Iris pigment epithelial cell (primary cell): Measurements from ENCODE around the gene PRKAR1B.

Experiments
- DNase-seq: peaks from one replicate; pipeline ENCODE4 v3.0.0-alpha.2; 2011; ENCODE audit warnings: low read depth

The PRKAR1B gene

GRCh38 chr7:572416-573268 is 154.4 kb downstream of the PRKAR1B start:
- no peak for DNase-seq

- DNase-seq: no peak
Measured at GRCh38 chr7:571718-572415, 155.2 kb downstream of the PRKAR1B start.

GRCh38 chr7:571096-571717 is 155.9 kb downstream of the PRKAR1B start:
- no peak for DNase-seq

- no peak for DNase-seq
Measured at GRCh38 chr7:570801-571070, 156.3 kb downstream of the PRKAR1B start.

- DNase-seq: no peak
Measured at GRCh38 chr7:569996-570800, 156.9 kb downstream of the PRKAR1B start.

GRCh38 chr7:569071-569855 is 157.8 kb downstream of the PRKAR1B start:
- no peak for DNase-seq

DNA sequence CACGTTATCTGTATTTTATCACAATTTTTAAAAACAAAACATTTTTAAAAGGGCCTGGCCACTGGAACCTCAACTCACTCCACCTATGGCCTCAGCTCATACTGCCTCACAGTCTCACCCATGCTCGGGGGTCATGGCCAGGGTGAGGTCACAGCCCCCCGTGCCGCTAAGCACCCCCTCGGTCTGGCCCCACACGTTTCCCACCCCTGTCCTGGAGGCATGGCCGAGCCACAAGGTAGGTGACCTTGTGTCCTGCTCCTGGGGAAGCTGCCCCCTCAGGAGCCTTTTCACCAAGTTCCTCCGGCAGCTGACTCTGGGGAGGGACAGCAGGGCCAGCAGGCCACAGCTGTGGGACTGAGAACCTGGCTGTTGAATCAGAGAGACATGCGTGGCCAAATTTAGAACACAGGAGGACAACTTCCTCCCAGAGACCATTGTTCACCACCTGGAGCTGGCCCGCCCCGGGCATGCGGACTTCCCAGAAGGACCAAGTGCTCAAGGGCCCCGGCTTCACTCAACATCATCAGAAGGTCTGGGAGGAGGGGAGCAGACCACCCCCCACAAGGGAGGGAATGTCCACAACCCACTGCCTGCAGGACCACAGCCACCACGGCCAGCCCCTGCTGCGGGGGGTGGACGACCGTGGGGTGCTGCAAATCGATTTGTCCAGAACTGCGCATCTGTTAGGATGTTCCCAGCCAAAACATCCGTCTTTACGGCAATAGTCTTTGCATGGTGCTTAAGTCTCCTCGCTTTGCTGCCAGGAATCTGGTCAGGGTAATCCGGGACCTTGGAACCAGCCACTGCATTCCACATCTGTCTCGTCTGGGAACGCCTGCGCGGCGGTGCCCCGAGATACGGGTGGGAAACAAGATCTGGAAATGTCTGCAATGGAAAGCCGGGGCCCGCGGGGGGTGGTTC is 158.8 kb downstream of the PRKAR1B start:
- peak; percentile 40 for DNase-seq

DNA sequence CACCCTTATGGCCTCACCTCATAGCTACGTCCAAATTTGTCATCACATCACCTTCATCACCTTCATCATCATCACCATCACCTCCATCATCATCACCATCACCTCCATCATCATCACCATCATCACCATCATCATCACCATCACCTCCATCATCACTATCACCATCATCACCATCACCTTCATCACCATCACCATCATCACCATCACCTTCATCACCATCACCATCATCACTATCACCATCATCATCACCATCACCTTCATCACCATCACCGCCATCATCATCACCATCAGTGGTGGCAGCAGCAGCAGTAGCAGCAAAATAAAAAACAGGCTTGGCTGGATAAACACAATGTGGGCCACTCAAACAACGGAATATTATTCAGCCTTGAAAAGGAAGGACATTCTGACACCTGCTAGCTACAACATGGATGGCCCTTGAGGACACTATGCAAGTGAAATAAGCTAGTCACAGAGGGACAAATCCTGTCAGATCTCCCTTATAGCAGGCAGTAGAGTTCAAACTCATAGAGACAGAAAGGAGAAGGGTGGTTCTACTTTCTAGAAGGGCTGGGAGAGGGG is 159.7 kb downstream of the PRKAR1B start:
- no peak for DNase-seq

- DNase-seq: no peak
Measured at GRCh38 chr7:566100-566499, 161.0 kb downstream of the PRKAR1B start.

- DNase-seq: no peak
Measured at GRCh38 chr7:564176-564865, 162.8 kb downstream of the PRKAR1B start.

DNA sequence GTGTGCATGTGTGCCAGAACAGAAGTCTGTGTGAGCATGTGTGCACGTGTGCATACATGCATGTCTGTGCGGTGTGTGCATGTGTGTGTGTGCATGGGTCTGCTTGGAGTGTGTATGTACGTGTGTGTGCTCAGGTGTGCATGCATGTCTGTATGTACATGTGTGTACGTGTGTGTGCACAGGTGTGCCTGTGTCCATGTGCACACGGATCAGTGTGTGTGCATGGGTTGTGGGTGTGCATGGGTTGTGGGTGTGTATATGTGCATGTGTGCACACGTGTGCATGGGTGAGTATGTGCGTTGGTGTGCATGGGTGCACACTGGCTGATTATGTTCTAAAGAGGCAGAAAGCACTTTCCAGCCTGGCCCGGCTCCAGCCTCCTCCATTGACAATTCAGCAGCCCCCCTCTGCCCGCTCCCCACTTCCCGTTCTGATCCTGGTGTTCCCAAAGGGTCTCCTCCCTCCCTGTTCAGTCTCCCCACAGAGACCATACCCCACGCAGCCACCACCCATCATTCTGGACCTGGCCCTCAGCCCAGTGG is 163.4 kb downstream of the PRKAR1B start:
- no peak for DNase-seq

DNA sequence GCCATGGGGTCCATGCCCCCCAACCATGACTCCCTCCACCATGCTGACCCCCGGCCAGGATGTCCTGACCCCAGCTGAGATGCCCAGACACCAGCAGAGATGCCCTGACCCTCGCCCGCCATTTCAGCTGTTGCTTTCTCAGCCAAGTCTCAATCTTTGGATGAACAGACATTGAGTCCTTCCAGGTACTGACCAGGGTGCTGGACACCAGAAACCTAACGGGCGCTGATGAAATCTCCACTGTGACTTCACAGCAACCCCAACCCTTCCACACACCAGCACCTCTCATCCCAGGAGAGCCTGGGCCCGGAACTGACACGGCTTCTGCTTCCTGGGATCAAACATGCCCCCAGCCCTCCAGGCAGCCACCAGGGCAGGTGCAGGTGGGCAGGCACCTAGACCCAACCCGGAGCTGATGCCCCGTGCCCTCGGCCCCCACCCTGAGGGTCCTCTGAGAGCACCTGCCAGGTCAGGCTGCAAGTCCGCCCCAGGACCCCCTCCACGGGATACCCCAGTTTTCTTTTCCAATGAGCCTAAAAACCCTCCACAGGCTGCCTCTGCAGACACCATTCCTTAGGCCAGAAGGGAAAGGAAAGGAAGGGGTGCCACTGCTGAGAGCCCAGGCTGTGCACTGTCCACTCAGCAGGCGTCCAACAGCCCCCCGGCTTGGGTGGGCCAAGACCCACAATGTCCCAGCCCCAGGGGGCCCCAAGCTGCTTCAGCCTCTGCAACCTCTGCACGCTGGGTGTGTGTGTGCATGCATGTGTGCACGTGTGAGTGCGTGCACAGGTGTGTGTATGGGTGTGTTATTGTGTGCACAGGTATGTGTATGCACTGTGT is 164.1 kb downstream of the PRKAR1B start:
- DNase-seq: no peak

DNA sequence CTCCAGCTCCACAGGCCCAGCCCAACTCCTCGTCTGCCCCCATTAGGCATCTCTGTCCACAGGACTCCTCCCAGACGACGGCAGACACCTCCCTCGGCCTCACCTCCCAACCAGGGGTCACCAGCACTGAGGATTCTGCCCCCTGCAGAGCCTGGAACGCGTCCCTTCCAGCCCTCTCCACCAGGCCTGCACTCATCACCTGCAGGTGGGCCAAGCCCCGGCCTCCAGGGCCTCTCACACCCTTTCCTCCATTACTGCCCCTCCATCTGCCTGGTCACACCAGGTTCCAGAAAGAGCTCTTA is 164.8 kb downstream of the PRKAR1B start:
- DNase-seq: no peak

- DNase-seq: no peak
Measured at GRCh38 chr7:561631-562373, 165.3 kb downstream of the PRKAR1B start.

DNA sequence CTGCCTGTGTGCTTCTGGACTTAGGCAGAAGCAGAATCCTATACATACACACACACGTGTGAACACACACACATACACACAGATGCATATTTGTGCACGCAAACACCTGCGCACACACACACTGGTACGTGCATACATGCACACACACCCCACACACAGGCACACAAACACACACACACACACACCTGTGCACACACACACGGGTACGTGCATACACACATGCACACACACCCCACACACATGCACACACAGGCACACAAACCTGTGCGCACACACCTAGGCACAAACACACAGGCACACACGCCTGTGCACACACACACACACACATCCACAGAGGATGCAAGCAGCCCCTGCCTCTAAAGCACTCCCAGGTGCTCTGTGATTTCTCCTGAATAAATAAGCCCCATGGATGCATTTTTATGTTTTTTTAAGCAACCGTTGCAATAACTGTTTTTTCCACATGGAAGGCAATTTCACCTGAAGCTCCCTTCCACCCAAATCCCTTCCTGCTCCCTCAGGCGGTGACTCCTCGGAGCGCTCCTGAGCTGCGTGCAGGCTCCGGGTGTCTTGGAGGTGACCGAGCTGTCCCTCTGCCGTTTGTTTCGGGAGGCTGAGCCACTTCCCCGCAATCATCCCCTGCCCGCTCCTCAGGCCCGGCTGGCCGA is 166.0 kb downstream of the PRKAR1B start:
- no peak for DNase-seq

DNA sequence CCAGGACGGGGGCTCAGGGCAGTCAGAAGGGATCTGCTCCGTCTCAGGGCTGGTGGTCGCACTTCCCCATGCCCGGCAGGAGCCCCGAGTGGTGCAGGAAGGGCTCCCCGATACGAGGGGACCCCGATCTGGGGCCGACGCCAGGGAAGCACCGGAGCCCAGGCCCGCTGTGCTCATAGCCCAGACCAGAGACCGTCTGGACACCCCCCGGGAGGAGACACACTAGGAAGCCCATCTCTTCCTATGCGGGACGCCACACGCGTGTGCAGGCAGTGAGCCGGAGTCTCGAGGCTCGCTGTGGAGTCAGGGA is 167.7 kb downstream of the PRKAR1B start:
- DNase-seq: no peak

DNA sequence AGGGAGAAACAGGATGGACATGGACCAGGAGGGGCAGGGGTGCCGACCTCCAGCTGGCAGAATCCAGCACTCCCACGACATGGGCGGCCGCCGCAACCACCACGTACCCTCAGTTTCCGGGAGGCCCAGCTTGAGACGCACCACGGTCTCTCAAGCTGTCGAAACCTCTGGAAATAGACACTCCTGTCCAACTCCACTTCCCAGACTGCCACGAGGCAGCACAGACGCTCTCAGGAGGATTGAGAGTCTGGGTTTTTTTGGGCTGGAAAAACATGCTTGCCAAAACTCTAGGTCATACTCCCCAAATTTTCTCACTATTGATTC is 169.6 kb downstream of the PRKAR1B start:
- no peak for DNase-seq
